Fibroblast of mammary gland (primary cell): Measurements from ENCODE around the gene CDK5RAP3.
"Not testable (repeated sequence)": the region's sequence is repeated elsewhere in the genome, so short reads cannot be mapped to it uniquely, and the experiment has no call there.

ENCODE experiments used
- DNase-seq: peaks from one replicate; pipeline ENCODE4 v3.0.0-alpha.2; 2010; ENCODE audit warnings: low read depth
- H3K4me3 ChIP-seq: 2 replicates; pipeline ENCODE4 v1.5.1; 2011; ENCODE audit warnings: low read depth, mild to moderate bottlenecking, low read length, moderate library complexity; ENCODE audit not compliant: control insufficient read depth
- TF ChIP-seq, protein P1 (sequence below): conservative IDR thresholded peaks from 2 replicates; pipeline ENCODE4 v1.5.1; 2011; ENCODE audit warnings: low read depth, low read length, inconsistent platforms; ENCODE audit not compliant: control insufficient read depth, insufficient read depth

Gene CDK5RAP3

DNA sequence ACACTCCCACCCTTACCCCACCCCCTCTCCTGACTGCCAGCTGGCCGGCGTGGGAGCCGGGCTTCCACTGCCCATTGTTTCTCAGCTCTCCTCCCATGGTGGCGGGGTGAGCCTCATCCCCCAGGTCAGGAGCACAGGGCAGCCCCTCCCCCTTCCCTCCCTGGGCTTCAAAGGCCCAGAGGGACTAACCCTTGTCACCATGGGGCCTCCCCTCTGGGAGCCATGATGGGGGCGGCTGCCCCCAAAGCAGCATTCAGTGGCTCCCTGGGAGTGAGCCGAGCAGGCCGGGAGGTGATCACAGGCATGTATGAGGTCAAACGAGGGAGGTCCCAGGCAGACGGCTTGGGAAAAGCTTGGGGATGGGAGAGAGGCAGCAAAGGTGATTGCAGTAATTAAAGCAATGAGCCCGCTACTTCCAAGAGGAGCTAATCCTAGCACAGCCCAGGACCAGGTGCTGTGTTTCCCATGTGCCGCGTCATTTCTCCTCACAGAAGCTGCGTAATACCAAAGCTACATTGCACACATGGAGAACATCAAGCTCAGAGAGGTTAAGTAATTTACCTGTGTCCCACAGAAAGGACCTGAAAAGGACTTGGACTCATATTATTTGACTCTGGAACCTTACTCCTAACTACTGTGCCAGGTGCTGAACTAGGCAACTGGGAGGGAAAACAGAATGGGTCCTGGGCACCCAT lies 24.5 kb downstream of the CDK5RAP3 start:
- H3K4me3 ChIP-seq: no peak overlapping the region
- TF ChIP-seq, protein P1, sequence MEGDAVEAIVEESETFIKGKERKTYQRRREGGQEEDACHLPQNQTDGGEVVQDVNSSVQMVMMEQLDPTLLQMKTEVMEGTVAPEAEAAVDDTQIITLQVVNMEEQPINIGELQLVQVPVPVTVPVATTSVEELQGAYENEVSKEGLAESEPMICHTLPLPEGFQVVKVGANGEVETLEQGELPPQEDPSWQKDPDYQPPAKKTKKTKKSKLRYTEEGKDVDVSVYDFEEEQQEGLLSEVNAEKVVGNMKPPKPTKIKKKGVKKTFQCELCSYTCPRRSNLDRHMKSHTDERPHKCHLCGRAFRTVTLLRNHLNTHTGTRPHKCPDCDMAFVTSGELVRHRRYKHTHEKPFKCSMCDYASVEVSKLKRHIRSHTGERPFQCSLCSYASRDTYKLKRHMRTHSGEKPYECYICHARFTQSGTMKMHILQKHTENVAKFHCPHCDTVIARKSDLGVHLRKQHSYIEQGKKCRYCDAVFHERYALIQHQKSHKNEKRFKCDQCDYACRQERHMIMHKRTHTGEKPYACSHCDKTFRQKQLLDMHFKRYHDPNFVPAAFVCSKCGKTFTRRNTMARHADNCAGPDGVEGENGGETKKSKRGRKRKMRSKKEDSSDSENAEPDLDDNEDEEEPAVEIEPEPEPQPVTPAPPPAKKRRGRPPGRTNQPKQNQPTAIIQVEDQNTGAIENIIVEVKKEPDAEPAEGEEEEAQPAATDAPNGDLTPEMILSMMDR: no peak
- no peak for DNase-seq

- TF ChIP-seq, protein P1: no peak
- no peak for DNase-seq
- no peak overlapping the region for H3K4me3 ChIP-seq
Measured at GRCh38 chr17:47996201-47996600, 25.3 kb downstream of the CDK5RAP3 start.

GRCh38 chr17:47997586-47997985 lies 26.7 kb downstream of the CDK5RAP3 start:
- H3K4me3 ChIP-seq: no peak overlapping the region
- TF ChIP-seq, protein P1: no peak
- no peak for DNase-seq

DNA sequence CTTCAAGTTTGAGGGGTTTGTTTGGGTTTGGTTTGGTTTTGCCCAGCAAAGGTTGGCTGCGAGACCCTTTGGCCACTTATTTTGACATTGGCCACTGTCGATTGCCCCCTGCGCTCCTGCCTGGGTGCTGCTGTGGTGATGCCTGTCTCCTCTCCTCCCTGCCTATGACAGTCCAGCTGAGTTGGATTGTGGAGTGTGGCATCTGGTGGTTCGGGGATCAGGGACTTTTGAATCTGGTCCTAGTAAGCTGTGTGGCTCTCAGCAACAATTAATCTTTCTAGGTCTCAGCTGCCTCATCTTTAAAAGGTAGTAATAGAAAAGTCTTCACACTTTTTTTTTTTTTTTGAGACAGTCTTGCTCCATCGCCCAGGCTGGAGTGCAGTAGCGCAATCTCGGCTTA lies 27.1 kb downstream of the CDK5RAP3 start:
- no peak for DNase-seq
- H3K4me3 ChIP-seq: no peak overlapping the region
- TF ChIP-seq, protein P1: no peak

DNA sequence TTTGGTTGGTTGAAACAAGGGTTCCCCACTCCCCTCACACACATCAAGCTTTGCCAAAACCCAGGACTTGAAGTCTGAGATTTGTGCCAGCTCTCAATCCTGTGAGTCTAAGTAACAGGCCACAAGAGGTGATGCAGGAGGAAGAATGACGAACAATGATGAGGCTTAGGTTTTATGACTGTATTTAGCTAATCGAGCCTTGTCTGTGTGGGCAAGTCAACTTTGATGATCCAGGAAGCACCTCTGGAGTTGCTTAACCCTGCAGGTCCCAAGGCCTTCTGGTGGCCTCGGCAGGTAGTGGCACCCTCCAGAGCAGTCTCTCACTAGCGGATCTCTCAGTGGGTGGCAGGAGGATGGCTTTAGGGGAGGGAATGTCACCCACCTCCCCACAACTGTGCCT lies 28.7 kb downstream of the CDK5RAP3 start:
- TF ChIP-seq, protein P1: no peak
- no peak overlapping the region for H3K4me3 ChIP-seq
- peak; percentile 60 for DNase-seq

GRCh38 chr17:48001197-48001596 lies 30.3 kb downstream of the CDK5RAP3 start:
- H3K4me3 ChIP-seq: no peak overlapping the region
- TF ChIP-seq, protein P1: no peak
- DNase-seq: no peak

DNA sequence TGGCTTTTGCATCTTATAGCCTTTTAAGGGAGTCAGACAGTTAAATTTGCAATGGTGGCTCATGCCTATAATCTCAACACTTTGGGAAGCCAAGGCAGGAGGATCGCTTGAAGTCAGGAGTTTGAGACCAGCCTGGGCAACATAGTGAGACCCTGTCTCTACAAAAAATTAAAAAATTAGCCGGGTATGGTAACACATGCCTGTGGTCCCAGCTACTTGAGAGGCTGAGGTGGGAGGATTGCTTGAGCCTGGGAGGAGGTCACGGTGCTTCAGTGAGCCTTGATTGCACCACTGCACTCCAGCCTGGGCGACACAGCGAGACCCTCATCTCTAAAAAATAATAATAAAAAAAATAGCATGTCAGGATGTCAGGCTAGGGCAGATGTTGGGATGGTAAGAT lies 30.7 kb downstream of the CDK5RAP3 start:
- not testable (repeated sequence) for H3K4me3 ChIP-seq, DNase-seq
